Body of pancreas (tissue), 4 donors: ENCODE results near the gene CCR7.

Source experiments
- POLR2A ChIP-seq, 3 donors: fragments of 450-650 bp; IDR thresholded peaks; one replicate each; pipeline ENCODE4 v1.6.1; 2016; ENCODE audit warnings: antibody characterized with exemption in 3 of 3, mild to moderate bottlenecking in 2 of 3
- TF ChIP-seq, protein P1 (sequence below), 7 experiments: fragments of 450-650 bp in 4 of 7; fragments of 200-600 bp in 3 of 7; sonication (generic) in 3 of 7; IDR thresholded peaks; one replicate each; pipeline ENCODE4 v1.5.1; 2016 to 2019; ENCODE audit warnings: antibody characterized with exemption in 7 of 7

GRCh38 chr17:40538019-40538935 lies 27.0 kb downstream of the CCR7 start:
- TF ChIP-seq, protein P1, sequence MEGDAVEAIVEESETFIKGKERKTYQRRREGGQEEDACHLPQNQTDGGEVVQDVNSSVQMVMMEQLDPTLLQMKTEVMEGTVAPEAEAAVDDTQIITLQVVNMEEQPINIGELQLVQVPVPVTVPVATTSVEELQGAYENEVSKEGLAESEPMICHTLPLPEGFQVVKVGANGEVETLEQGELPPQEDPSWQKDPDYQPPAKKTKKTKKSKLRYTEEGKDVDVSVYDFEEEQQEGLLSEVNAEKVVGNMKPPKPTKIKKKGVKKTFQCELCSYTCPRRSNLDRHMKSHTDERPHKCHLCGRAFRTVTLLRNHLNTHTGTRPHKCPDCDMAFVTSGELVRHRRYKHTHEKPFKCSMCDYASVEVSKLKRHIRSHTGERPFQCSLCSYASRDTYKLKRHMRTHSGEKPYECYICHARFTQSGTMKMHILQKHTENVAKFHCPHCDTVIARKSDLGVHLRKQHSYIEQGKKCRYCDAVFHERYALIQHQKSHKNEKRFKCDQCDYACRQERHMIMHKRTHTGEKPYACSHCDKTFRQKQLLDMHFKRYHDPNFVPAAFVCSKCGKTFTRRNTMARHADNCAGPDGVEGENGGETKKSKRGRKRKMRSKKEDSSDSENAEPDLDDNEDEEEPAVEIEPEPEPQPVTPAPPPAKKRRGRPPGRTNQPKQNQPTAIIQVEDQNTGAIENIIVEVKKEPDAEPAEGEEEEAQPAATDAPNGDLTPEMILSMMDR (IDR thresholded peaks at IDR 0.05) = no peak
- peak in 2 of 3 donors; percentile 38 to 49 for TF ChIP-seq POLR2A (IDR thresholded peaks at IDR 0.05)
